Bronchial epithelial cell (primary cell): ENCODE data around the gene KLF9. TPM values are rescaled to one million over a fixed set of nuclear protein-coding genes. Genes with fewer than 3 reads are reported as not detected.

Source experiments
- DNase-seq: peaks from one replicate; pipeline ENCODE4 v3.0.0-alpha.2; 2010; ENCODE audit warnings: low read depth
- FAIRE-seq: peaks from 2 replicates; lab custom pipeline; 2011; peaks lifted over from hg19 to GRCh38; lab: Jason Lieb, UNC
- H3K27me3 ChIP-seq: 2 replicates; pipeline ENCODE4 v1.5.1; 2011; ENCODE audit warnings: low read length; ENCODE audit not compliant: control insufficient read depth, insufficient read depth
- H3K36me3 ChIP-seq: 2 replicates; pipeline ENCODE4 v1.5.1; 2011; ENCODE audit warnings: low read length; ENCODE audit not compliant: control insufficient read depth, insufficient read depth
- H3K4me3 ChIP-seq: 2 replicates; pipeline ENCODE4 v1.5.1; 2011; ENCODE audit warnings: mild to moderate bottlenecking, low read depth, low read length, control low read depth
- CTCF ChIP-seq: IDR thresholded peaks from 2 replicates; pipeline ENCODE4 v1.5.1; 2011; ENCODE audit warnings: mild to moderate bottlenecking, moderate library complexity, low read length, control low read depth, inconsistent platforms; ENCODE audit not compliant: insufficient read depth, severe bottlenecking
- total RNA-seq: library from RNA; depleted of rRNA; stranded (reverse); fragments of >200 nt; gene quantifications from 2 replicates; pipeline ENCODE4 v1.2.1, GENCODE V29; 2014

The KLF9 gene
- total RNA-seq, 1 donor from 2014 or later, result 41.9 TPM

- Histone ChIP-seq H3K36me3 (no peaks in the 10 kb centered on the region), H3K4me3 (no peak overlapping the region), H3K27me3 (no peaks in the 10 kb centered on the region)
- DNase-seq (no peak), FAIRE-seq (no peak)
- TF ChIP-seq CTCF, result no peak
Measured at GRCh38 chr9:70429899-70430298, 15.4 kb upstream of the KLF9 start.

DNA sequence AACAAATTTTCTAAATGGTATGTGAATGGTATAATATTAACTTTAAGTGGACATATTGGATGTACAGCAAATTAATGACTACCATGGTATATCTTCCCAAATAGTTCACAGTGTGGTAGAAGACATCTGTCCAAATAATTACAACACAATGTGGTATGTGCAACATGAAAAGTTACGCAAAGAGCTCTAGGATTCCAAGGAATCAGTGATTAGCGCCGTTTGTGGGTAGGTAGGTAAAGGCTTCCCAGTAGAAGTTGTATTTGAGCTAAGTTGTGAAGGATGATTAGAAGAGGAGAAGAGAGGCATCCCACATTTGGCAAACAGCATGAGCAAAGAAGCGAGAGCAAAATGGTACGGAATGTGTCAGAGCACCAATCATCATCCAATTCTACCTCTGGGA lies 14.3 kb upstream of the KLF9 start:
- DNase-seq, result no peak
- no peak for TF ChIP-seq CTCF
- no peak for FAIRE-seq

GRCh38 chr9:70427161-70427945 lies 12.9 kb upstream of the KLF9 start:
- no peaks in the 10 kb centered on the region for H3K27me3 ChIP-seq
- TF ChIP-seq CTCF, result no peak
- no peak for FAIRE-seq
- H3K4me3 ChIP-seq, result no peak overlapping the region
- no peaks in the 10 kb centered on the region for H3K36me3 ChIP-seq
- no peak for DNase-seq

More for the DNA sequence above, 14.3 kb upstream of the KLF9 start:
- no peaks in the 10 kb centered on the region for H3K36me3 ChIP-seq
- H3K4me3 ChIP-seq, result no peak overlapping the region
- H3K27me3 ChIP-seq, result no peaks in the 10 kb centered on the region

DNA sequence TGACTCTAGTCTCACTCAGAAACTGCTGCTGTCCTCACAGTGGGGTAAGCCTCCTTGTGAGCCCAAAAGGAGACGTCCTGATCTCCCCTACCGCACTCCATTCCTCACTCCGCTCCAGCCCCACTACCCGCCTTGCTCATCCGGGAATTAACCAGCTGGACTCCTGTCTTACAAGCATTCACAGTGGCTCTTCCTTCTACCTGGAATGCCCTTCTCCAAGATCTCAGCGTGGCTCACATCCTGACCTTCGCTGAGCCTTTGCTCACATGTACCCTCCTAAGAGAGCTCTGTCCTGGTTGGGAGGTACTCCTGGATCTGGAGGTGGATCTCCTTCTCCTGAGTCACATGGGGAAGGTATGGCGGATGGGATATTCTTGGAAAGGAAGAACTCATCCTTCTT lies 10.7 kb upstream of the KLF9 start:
- Histone ChIP-seq H3K27me3 (no peaks in the 10 kb centered on the region), H3K4me3 (no peak overlapping the region), H3K36me3 (no peaks in the 10 kb centered on the region)
- TF ChIP-seq CTCF, result no peak
- FAIRE-seq (no peak), DNase-seq (no peak)

DNA sequence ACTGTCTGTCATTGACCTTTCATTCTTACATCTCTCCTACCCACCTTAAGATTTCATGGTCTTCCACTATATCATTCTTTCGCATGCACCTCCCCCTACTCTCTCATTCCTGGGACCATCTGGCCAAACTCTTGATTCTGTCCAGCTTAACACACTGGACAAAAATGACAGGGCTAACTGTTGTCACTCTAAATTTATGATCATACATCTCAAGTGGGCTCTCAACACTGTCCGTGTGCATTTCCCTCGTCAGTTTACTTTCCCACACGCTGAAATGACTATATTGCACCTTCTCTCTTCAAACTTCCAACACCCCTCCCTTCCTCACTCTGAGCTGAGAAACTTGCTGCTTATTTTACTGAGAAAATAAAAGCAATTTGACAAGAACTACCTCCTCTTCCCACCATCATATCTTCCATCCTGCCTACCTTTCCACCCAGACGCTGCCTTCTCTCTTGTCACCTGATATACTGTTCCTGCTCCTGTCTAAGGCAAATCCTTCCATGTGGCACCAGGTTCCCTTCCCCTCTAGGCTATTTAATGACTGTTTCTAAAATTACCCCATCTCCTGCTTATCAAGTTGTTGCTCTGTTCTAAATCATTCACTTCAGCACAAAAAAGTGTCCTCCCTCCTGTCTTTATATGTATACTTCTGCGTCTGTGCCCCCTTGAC lies 8.1 kb upstream of the KLF9 start:
- FAIRE-seq (no peak), DNase-seq (no peak)
- TF ChIP-seq CTCF, result no peak
- no peaks in the 10 kb centered on the region for H3K27me3 ChIP-seq
- no peaks in the 10 kb centered on the region for H3K36me3 ChIP-seq
- no peak overlapping the region for H3K4me3 ChIP-seq
